ENCODE results near the gene TMEM248. TPM values are rescaled to one million over a fixed set of nuclear protein-coding genes. Genes with fewer than 3 reads are reported as not detected.
A peak's percentile ranks its signal among the peaks of the same experiment; 100 is the strongest.

The TMEM248 gene
- total and polyA plus RNA-seq, 2 of the 8 experiments (the other 6 are each of a cell fraction or from before 2014, with no cell fraction given), result 63.6 to 126 TPM

- TF ChIP-seq TAF1 (IDR thresholded peaks at IDR 0.05; ENCODE audit: low read depth, low read length) (0 out of 2 replicates have a peak, but pooled peaks have one; percentile 21), TCF12 (IDR thresholded peaks at IDR 0.05; ENCODE audit: low read depth, low read length) (0 out of 2 replicates have a peak, but pooled peaks have one; percentile 35), YY1 (IDR thresholded peaks at IDR 0.05; ENCODE audit: low read depth, low read length) (peak; percentile 70; the same call in 1 of the 2 replicates), RFX5 (IDR thresholded peaks at IDR 0.05; ENCODE audit: borderline replicate concordance, low read depth, low read length) (peak; percentile 64; the same call in 1 of the 2 replicates), POU5F1 (IDR thresholded peaks at IDR 0.05; ENCODE audit: low read depth, low read length) (no peak), HDAC2 (IDR thresholded peaks at IDR 0.05; ENCODE audit: borderline replicate concordance in 1 of 2, low read depth in 2 of 2, low read length in 2 of 2) (0 out of 4 replicates have a peak, but pooled peaks of 1 of the 2 experiments have one; percentile 23), CBX8 (IDR thresholded peaks at IDR 0.05; ENCODE audit: borderline replicate concordance, low read depth, low read length) (no peak)
Observed at GRCh38 chr7:66930341-66930740, 9.3 kb downstream of the TMEM248 start (continued).

Measured in H1 (cell line).